ENCODE data around the gene PBX2.
"Not testable (repeated sequence)": the region's sequence is repeated elsewhere in the genome, so short reads cannot be mapped to it uniquely, and the experiment has no call there.

PBX2 gene

DNA sequence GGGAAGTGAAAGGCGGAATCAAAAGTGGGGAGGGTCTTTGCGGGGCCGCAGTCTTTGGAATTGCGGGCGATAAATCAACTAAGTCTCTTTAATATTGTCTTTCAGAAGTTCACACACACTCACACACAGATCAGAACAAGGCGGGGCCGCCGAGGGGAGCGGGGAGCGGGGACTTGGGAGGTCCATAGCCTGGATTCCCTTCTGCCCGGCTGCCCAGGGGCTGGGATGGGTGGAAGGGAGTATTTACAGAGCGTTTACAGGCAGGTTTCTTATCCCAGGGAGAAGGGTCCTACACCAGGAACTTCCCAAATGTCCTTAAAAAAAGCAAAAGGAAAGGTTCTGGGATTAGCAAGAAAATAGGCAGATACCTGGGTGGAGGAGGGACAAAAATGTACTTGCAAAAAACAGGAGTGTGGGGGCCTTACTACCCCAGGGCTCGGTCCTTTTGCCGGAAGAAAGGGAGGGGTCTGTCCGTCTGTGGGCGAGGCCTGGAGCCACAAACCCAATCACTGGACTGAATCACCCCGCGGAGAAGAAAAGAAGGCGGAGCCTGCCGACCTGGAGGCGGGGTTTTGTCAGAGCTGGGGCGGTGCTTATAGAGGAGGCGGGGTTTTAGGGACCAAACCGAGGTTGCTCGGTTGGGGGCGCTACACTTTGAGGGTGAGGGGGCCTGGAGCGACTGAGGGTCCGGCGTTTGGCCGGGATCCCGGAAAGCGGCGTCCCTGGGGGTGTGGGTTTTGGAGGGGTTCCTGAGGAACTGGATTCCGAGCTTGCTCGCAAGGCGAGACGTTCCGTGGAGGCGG is 41.5 kb downstream of the PBX2 start:
- no peak for DNase-seq

DNA sequence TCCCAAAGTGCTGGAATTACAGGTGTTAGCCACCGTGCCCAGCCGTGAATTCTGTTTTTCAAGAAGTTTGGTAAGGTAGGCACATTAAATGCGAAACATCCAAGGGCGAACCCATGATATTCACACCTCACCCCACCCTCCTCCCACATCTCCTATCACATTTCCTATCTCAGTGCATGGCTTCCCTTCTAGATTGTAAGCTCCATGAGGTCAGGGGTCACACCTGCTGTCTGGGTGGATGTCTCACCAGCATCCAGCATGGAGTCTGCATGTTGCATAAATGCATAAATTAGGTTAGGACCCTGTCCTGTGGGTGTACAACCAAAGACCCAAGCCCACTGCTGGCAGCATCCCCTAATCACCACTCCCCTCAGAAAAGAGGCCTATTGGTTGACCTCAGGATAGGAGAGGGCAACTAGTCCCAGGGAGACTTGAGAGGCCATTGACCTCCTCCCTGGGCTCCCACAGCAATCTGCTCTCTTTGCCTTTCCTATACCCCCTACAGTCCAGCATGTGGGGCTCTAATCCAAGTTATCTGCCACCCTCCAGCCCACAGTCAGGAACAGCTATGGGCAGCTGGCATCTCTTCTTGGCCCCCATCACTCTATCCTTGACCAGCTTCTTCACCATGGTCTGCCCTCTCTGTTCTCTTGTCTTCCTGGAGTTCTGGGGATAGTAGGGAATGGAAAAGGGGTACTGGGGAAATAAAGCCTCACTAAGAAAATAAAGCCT is 42.4 kb downstream of the PBX2 start:
- DNase-seq, result no peak

DNA sequence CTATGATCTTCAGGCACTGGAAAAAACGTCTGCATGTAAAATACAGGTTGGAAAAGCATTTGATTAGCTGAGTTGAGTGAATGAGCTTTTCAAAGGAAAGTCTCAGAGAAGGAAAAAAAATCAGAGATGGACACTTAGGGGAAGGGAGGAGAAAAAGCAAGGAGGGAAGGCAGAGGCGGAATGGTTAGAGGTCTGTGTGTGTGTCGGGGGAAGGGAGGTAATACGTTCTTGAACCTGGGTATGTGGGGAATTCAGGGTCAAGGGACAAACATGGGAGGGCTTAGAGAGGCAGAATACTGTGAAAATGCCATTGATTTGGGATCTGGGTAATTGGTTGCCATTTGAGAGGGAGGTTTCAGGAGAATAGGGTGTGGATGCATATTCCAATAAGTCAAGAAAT is 43.3 kb downstream of the PBX2 start:
- no peak for DNase-seq

DNA sequence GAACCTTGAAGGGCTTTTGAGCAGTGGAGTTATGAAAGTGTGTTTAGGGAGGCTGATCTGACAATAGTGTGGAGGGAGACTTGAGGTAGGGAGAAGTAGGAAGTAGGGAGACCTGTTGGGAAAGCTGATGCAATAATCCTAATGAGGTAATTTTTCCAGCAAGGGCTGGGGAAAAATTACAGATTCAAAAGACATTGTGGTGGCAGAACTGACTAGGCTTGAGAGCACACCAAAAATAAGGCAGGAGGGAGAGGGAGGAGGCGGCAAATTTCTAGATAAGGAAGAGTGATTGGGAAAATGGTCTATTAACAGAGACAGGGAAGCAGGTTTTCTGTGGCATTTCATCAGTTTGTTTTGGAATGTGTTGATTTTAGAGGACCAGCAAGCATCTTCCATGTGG is 43.7 kb downstream of the PBX2 start:
- no peak for DNase-seq

DNA sequence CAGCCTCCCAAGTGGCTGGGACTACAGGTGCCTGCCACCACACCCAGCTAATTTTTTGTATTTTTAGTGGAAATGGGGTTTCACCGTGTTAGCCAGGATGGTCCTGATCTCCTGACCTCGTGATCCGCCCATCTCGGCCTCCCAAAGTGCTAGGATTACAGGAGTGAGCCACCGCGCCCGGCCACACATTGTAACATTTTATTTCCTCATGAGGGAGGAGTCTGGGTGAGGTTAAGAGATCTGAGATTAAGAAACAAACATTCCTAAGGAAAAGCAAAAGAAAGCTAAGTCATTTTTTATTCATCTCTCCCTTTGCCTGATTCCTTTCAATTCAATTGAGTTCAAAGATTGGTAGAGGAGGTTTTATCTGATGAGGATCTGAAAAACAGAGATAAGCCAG is 45.8 kb downstream of the PBX2 start:
- not testable (repeated sequence) for DNase-seq

DNA sequence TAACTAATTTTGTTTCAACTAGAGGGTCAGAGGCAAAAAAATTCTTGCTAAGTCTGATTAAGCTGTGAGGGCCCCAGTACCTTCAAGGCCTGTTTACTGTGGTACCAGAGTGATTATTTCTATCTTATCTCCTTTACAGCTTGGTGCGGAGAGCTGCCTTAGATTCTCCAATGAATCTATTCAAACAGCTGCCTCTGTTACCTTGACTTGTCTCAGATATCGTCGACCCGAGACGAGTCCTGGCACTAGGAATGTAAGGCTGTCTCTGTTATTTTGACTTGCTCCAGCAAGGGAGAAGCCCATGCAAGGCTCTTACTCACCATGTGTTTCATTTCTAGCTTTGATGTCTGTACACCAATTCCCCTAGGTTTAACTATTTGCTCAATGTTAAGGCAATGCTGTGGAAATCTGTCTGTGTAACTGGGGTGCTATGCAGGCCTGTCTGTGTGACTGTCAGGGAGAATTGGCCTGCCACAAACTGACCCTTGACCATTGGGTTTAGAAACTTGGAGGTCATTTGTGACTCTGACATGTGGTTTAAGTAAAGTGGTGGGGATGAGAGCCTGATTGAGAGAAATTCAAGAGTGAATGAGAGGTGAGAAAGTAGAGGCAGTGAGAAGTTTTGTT is 49.5 kb downstream of the PBX2 start:
- DNase-seq, result no peak

DNA sequence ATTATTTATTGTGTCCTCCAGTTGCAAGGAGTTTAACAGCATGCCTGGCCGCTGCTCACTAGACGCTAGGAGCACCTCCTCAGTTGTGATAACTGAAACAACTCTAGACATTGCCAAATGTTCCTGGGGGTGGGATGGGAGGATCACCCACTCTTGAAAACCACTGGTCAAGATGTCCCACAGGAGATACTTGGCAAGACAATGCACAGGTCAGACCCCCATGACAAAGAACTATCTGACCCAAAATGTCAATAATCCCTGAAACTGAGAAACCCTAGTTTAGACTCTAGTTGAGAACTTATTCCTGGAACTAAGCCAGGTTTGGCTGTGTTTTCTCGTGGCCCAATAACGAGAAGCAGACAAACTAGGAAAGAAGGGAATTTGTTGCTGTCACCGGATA is 50.4 kb downstream of the PBX2 start:
- DNase-seq, result no peak

DNA sequence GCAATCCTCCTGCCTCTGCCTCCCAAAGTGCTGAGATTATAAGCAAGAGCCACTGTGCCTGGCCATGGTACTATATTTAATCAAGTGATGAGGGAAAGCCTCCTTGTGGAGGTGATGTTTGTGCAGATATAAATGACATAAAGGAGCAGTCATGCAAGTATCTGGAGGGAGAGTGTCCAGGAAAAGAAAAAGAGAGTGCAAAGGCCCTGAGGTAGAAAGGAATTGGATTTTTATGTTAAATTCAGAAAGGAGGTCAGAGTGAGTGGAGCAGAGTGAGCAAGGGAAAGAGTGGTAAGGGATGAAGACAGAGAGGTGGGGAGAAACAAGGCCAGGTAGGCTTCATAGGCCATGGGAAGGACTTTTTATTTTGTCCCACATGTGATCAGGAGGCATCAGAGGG is 52.5 kb downstream of the PBX2 start:
- no peak for DNase-seq
